Measurements from ENCODE around the gene AMACR. TPM values are rescaled to one million over a fixed set of nuclear protein-coding genes. Genes with fewer than 3 reads are reported as not detected.
"Not testable (repeated sequence)": the region's sequence is repeated elsewhere in the genome, so short reads cannot be mapped to it uniquely, and the experiment has no call there.

AMACR gene
- total RNA-seq, 1 donor: 13.7 TPM

DNA sequence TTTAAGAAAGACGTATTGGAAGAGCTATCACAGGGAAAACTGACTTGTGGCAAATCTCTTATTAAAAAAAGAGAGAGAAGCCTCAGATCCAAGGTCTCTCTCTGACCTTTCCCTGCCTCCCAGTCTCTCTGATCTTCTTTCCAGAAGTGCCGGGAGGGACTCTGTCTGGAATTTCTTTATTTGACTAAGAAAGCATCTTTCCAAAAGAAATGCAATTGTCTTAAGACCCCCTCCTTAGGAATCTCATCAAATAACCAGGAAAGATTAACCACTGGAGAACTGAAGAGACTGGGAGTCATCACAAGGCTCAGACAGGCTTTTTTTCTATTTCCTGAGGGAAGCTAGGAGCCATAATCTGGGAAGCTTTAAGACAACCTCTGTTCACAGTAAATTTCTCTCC is 30.5 kb upstream of the AMACR start:
- DNase-seq (ENCODE audit: low read depth in 2 of 3, low spot score in 2 of 3): no peak

DNA sequence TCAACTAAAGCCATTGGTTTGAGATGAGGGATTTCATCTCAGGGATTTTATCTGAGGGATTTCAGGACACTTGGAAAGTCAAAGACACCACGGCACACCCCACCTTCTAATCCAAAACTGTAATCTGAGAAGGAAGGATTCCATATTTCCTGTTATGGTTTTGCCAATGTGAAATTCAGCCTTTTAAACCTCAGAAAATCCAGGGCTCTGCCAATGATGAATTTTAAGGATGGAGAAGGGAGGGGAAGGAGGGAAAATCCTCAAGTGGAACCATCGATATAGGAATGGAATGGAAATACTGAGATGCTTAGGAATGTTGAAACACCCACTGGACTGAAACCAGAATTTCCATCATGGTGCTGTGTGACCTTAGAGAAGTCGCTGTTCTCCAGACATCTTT is 29.9 kb upstream of the AMACR start:
- no peak for DNase-seq (ENCODE audit: low read depth in 2 of 3, low spot score in 2 of 3)

GRCh38 chr5:34035756-34036155 is 27.9 kb upstream of the AMACR start:
- DNase-seq (ENCODE audit: low read depth in 2 of 3, low spot score in 2 of 3): no peak

DNA sequence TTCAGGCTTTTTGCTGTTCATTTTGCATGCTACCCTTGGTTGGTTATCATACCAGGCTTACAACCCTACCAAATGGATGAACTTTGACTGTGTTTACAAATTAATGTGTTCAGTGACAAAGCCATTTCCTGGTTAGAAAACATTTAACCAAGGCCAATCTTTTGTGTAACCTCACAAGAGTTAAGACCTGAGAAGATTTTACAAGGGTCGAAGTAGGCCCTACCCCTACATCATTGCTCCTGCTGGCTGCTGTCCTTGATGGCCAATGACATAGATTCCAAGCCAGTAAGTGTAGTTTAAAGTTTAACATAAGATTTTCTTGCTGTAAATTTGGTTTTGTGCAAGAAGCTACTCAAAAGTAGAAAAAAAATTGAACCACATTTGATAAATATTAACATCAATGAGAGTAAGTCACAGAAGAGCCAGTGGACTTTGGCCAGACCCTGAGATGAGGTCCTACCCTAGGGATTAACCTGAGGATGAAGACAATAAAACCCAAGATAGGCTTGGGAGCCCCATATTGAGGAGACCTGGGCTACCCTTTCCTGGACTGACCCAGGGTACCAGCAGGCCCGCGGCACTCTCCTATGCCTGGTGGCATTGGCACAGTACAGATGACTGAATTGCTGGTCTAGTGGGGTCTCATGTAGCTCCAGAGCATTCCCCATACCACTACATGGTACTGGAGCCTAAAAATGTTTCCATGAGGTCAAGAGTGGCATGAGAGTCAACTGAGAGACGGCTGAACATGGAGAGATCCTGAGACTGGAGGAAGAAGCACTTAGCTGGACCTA is 26.9 kb upstream of the AMACR start:
- DNase-seq (ENCODE audit: low read depth in 2 of 3, low spot score in 2 of 3): no peak

GRCh38 chr5:34031966-34032365 is 24.1 kb upstream of the AMACR start:
- no peak for DNase-seq (ENCODE audit: low read depth in 2 of 3, low spot score in 2 of 3)

DNA sequence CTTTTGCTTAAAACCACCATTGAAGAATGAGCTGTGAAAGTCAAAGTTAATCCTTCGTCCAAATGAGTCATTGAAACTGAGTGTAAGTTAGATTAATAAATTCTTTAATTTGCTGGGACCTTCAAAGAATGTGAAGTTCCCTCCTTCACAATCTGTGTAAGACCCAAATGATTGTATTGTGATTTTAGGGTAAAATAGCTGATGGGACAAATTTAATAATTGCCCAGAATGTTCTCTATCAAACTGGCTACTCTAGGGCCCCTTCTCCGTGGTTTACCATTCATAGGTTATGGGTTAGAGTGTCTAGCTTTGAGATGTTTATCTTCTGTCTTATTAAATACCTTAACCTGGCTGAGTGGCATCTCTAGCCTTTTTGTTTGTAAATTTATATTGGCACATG is 23.3 kb upstream of the AMACR start:
- DNase-seq (ENCODE audit: low read depth in 2 of 3, low spot score in 2 of 3): no peak

GRCh38 chr5:34030585-34030984 is 22.7 kb upstream of the AMACR start:
- not testable (repeated sequence) for DNase-seq (ENCODE audit: low read depth in 2 of 3, low spot score in 2 of 3)

GRCh38 chr5:34030048-34030447 is 22.2 kb upstream of the AMACR start:
- DNase-seq (ENCODE audit: low read depth in 2 of 3, low spot score in 2 of 3): no peak

- DNase-seq (ENCODE audit: low read depth in 2 of 3, low spot score in 2 of 3): no peak
Observed at GRCh38 chr5:34028349-34028748, 20.5 kb upstream of the AMACR start.

DNA sequence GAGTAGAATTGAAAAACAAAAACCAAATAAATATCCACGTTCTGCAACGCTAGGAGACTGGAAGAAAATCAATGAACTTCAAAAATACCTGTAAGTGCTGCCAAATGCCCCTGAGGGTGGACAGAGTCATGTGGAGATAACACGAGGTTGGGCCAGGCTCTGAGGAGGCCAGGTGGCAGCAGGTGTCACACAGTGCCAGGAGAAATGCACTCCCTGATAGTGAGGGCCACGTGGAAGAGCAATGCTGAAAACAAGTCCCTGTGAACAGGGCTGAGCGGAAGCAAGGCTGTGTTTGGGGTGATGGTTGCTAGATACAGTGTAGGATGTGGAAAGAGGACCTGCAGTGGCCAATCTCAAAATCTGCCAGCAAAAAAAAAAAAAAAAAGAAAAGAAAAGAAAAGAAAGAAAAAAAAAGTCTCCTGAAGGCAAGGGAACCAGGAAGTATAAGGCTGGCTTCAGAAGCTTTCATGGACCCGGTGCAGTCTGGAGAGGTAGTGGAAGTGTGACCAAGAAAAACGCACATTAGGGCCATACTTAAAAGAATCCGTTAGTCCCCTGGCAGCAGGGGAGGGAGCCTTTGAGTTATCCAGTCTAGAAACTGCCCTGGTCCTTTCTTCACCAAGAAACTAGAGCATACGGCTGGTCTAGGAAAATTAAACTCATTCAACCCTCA is 18.4 kb upstream of the AMACR start:
- DNase-seq (ENCODE audit: low read depth in 2 of 3, low spot score in 2 of 3): no peak

DNA sequence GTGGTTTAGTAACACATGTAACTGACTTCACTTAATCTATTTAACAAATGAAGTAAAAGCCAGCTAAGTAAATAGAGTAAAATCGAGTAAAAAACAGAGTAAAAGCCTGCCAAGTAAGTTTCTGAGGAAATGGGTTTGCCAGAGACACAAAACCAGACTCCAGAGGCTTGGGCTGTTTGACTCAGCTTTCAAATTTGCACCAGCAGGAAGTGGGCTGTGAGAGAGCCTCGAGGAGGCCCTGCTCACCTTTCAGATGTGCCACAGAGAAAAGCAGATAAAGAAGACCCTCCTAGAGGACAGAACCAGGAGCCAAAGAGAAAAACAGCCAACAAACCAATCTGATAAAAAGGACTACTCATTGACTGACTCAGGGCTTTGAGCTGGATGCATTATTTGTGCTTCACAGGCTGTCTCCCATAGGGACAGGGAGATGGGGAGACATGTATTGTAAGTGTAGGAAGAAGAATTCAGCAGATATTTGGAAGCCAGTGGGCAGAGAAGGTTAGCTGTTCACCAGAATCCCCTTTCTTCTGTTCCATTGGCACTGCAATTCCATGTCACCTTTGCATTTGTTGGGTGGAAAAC is 14.4 kb upstream of the AMACR start:
- no peak for DNase-seq (ENCODE audit: low read depth in 2 of 3, low spot score in 2 of 3)

- no peak for DNase-seq (ENCODE audit: low read depth in 2 of 3, low spot score in 2 of 3)
Observed at GRCh38 chr5:34021334-34021733, 13.5 kb upstream of the AMACR start.

- DNase-seq (ENCODE audit: low read depth in 2 of 3, low spot score in 2 of 3): no peak
Observed at GRCh38 chr5:34020726-34021125, 12.9 kb upstream of the AMACR start.

GRCh38 chr5:34017254-34017653 is 9.4 kb upstream of the AMACR start:
- no peak for DNase-seq (ENCODE audit: low read depth in 2 of 3, low spot score in 2 of 3)

GRCh38 chr5:34016750-34017149 is 8.9 kb upstream of the AMACR start:
- no peak for DNase-seq (ENCODE audit: low read depth in 2 of 3, low spot score in 2 of 3)

DNA sequence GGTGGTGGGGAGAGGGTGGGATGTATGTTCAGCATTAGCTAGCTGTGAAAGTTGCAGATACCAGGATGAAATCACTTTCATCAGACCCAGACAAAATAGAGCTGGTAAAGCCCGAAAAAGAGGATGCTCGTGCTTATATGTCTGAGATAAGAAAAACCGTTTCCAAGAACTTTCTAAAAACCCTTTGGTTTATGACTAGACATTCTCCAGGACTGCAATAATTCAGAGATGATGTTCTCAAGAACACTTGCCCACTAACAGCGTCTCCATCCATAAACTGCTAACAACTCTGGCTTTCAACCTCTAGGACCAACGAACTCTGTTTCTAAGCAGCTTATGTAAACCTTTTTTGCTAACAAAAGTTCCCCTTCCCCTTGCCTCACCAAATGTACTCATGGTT is 8.4 kb upstream of the AMACR start:
- no peak for DNase-seq (ENCODE audit: low read depth in 2 of 3, low spot score in 2 of 3)

DNA sequence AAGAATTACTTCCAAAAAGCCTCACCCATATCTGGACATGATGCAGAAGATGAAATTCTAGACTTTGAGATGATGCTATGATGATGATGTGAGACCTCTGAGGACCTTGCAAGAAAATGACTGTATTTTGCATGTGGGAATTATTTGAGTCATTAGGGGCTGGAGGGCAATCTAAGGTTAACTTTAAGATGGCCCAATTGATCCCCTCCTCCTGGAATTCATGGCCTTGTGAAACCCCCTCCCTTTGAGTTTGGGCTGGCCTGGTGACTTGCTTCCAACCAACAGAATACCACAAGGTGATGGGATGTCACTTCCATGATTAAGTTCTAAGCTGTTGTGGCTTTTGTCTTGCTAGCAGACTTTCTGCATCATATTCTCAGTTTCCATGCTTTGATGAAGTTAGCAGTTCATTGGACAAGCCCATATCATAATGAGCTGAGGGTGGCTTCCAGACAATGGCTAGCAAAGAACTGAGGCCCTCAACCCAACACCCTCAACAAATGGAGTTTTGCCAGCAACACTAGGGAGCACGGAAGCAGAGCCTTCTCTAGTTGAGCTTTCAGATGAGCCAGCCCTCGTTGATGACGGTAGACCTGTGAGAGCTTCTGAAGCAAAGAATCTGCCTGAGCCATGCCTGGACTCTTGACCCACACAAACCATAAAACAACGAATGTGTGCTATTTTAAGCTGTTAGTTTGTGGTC is 7.4 kb upstream of the AMACR start:
- DNase-seq (ENCODE audit: low read depth in 2 of 3, low spot score in 2 of 3): no peak

- no peak for DNase-seq (ENCODE audit: low read depth in 2 of 3, low spot score in 2 of 3)
Observed at GRCh38 chr5:34014626-34015025, 6.8 kb upstream of the AMACR start.

GRCh38 chr5:34013547-34013946 is 5.7 kb upstream of the AMACR start:
- no peak for DNase-seq (ENCODE audit: low read depth in 2 of 3, low spot score in 2 of 3)

DNA sequence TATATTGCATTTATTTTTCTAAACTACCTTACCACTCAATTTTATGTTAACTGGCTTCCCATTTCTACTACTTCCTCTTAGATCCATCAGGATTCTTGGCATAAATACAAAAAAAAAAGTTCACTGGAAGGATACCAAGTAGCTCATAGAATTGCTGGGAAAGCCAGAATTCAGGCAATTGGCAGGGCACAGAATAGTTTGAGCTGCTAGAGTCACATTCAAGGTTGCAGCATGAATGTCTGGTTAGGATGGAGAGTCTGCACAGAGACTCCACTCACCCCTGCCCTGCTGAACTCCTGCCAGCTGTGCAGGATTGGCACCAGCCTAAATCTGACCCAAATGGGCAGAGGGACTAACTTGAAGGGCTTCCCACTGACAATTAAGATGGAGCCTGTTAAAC is 4.9 kb upstream of the AMACR start:
- no peak for DNase-seq (ENCODE audit: low read depth in 2 of 3, low spot score in 2 of 3)

DNA sequence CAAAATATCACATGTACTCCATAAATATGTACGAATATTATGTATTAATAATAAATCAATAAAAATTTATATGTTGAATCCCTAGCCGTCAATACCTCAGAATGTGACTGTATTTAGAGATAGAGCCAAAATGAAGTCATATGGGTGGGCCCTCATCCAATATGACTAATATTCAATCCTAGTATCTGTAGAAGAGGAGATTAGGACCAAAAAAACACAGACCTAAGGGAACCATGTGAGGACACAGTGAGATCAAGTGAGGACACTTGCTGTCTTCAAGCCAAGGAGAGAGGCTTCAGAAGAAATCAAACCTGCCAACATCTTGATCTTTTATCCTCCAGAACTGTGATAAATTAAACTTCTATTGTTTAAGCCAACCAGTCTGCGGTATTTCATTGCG is 3.7 kb upstream of the AMACR start:
- no peak for DNase-seq (ENCODE audit: low read depth in 2 of 3, low spot score in 2 of 3)
